Testis (tissue), 3 donors: ENCODE measurements around the gene RBKS. TPM values are rescaled to one million over a fixed set of nuclear protein-coding genes. Genes with fewer than 3 reads are reported as not detected.

Experiments used
- DNase-seq: peaks from one replicate; pipeline ENCODE4 v3.0.0-alpha.2; 2019
- H3K27ac ChIP-seq, 2 donors: fragments of 200-600 bp; sonication (generic); one replicate each; pipeline ENCODE4 v1.5.1; 2019
- H3K27me3 ChIP-seq: fragments of 200-600 bp; sonication (generic); one replicate; pipeline ENCODE4 v1.5.1; 2019
- H3K36me3 ChIP-seq: fragments of 200-600 bp; sonication (generic); one replicate; pipeline ENCODE4 v1.5.1; 2017; ENCODE audit warnings: low read depth; ENCODE audit errors: missing control alignments
- H3K4me1 ChIP-seq: fragments of 200-600 bp; sonication (generic); one replicate; pipeline ENCODE4 v1.5.1; 2019
- H3K4me3 ChIP-seq, 2 donors: fragments of 200-600 bp; sonication (generic); one replicate each; pipeline ENCODE4 v1.5.1; 2017 to 2019
- H3K9me3 ChIP-seq: fragments of 200-600 bp; sonication (generic); one replicate; pipeline ENCODE4 v1.5.1; 2017
- POLR2A ChIP-seq: fragments of 450-650 bp; IDR thresholded peaks from one replicate; pipeline ENCODE4 v1.6.1; 2017; ENCODE audit warnings: antibody characterized with exemption, mild to moderate bottlenecking, moderate library complexity
- WGBS, 2 donors: methylation state at CpG; one replicate each; pipeline ENCODE4 v1.1.5; 2018; 5-methylcytosine and 5-hydroxymethylcytosine counted together
- intact Hi-C: fragments of 100-400 bp; cut with DNase I; formaldehyde crosslinking; loops from one replicate; pipeline ENCODE4 v1.15.1; 2023; ENCODE audit warnings: low total_unique reads
- polyA plus RNA-seq: library from polyadenylated mRNA; stranded (reverse); fragments of 350-450 nt; fragmentation: Illumina TruSeq; extraction: RNeasy Lipid Tissue Mini Kit (QIAGEN cat#74804); gene quantifications from one replicate; pipeline ENCODE4 v1.2.3, GENCODE V29; 2014; ENCODE audit warnings: low read depth, low replicate concordance; ENCODE audit not compliant: insufficient read depth
- total RNA-seq, 2 donors: library from RNA; depleted of rRNA; stranded (reverse); fragments of >200 nt; gene quantifications; one replicate each; pipeline ENCODE4 v1.2.3, GENCODE V29; 2016
- TF ChIP-seq, protein P1 (sequence below), 3 experiments: fragments of 450-650 bp in 2 of 3; fragments of 200-600 bp in 1 of 3; sonication (generic) in 1 of 3; IDR thresholded peaks; one replicate each; pipeline ENCODE4 v1.5.1; 2016 to 2019; ENCODE audit warnings: antibody characterized with exemption in 3 of 3, mild to moderate bottlenecking in 2 of 3, moderate library complexity in 1 of 3

RBKS gene
- total and polyA plus RNA-seq, 3 donors from 2014 or later = 6.1 to 18.4 (median 6.3) TPM

- H3K27ac ChIP-seq = no peak overlapping the region
- 92 to 93% methylated on average over 3 of the region's 3 CpGs for WGBS, 2 donors
These were observed 127.0 kb downstream of the RBKS start for GRCh38 chr2:27762951-27763906.

DNA sequence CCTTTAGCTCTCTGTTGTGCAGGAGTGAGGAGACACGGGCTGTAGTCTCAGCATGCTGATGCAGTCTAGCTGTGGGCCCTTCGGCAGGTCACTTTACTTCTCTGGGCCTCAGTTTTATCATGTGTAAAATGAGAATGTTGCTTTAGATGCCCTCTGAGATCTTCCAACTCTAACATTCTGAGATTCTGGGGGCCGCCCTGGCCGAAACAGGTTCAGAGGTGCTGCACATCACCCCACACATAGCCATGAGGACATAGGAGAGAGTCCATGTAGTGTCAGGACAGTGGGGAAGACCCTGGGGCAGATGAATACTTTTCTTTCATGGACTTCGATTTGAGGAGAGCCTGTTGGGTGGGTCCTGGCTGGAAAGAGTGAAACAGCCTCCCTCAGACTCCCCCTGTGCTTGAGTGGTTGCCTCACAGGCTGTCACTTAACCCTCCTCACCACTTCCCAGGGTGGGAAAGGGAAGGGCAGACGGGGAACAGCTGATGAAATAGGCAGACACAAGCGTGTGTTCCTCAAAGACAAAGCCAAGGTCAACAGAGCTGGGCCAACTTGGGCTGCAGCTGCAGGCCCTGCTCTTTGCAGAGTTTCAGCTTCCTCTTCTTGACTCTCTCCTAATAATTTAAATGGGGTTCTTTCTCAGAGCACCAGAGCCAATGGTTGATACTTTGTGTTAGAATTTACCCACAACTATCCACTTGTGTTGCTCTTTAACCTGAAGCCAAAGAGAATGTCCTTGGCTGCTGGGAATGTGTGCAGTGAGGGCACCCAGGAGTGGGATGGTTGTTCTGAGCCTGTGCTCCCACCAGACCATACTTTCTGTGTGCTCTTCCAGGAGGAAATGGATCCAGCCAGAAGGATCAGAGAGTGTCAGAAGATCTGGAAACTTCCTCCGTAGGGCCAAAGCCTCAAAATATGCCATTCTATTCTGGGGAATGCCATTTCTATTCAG is 133.4 kb downstream of the RBKS start:
- no peak for TF ChIP-seq POLR2A
- TF ChIP-seq, protein P1, sequence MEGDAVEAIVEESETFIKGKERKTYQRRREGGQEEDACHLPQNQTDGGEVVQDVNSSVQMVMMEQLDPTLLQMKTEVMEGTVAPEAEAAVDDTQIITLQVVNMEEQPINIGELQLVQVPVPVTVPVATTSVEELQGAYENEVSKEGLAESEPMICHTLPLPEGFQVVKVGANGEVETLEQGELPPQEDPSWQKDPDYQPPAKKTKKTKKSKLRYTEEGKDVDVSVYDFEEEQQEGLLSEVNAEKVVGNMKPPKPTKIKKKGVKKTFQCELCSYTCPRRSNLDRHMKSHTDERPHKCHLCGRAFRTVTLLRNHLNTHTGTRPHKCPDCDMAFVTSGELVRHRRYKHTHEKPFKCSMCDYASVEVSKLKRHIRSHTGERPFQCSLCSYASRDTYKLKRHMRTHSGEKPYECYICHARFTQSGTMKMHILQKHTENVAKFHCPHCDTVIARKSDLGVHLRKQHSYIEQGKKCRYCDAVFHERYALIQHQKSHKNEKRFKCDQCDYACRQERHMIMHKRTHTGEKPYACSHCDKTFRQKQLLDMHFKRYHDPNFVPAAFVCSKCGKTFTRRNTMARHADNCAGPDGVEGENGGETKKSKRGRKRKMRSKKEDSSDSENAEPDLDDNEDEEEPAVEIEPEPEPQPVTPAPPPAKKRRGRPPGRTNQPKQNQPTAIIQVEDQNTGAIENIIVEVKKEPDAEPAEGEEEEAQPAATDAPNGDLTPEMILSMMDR (IDR thresholded peaks at IDR 0.05) = no peak
- peak; percentile 60 for DNase-seq
- 62 to 66% methylated on average over 8 of the region's 8 CpGs for WGBS, 2 donors
- H3K4me1 ChIP-seq = peaks cover 11% of the 10 kb centered on the region
- H3K36me3 ChIP-seq = no peaks in the 10 kb centered on the region
- peak overlapping the region in 1 of 2 donors; percentile 61 for H3K27ac ChIP-seq
- no peak overlapping the region for H3K4me3 ChIP-seq
- H3K9me3 ChIP-seq = no peaks in the 10 kb centered on the region
- no peaks in the 10 kb centered on the region for H3K27me3 ChIP-seq
- intact Hi-C loops = no loop called here

More at GRCh38 chr2:27762951-27763906, 127.0 kb downstream of the RBKS start:
- Histone ChIP-seq H3K9me3 (no peaks in the 10 kb centered on the region), H3K4me1 (peaks cover 6% of the 10 kb centered on the region), H3K36me3 (no peaks in the 10 kb centered on the region), H3K27me3 (no peaks in the 10 kb centered on the region), H3K4me3 (no peak overlapping the region)
- intact Hi-C loops = no loop called here
- no peak for DNase-seq
- TF ChIP-seq, protein P1 (IDR thresholded peaks at IDR 0.05) = no peak
- no peak for TF ChIP-seq POLR2A

- intact Hi-C loops = no loop called here
- no peak for DNase-seq
- H3K27me3 ChIP-seq = no peaks in the 10 kb centered on the region
- TF ChIP-seq, protein P1 (IDR thresholded peaks at IDR 0.05) = no peak
- no peak for TF ChIP-seq POLR2A
- H3K4me1 ChIP-seq = peaks cover 11% of the 10 kb centered on the region
- WGBS, 2 donors = 75 to 94% methylated on average over 2 to 3 of the region's 3 CpGs
- no peak overlapping the region for H3K4me3 ChIP-seq
- peak overlapping the region in 1 of 2 donors; percentile 54 for H3K27ac ChIP-seq
- H3K36me3 ChIP-seq = no peaks in the 10 kb centered on the region
- H3K9me3 ChIP-seq = no peaks in the 10 kb centered on the region
These were observed 134.1 kb downstream of the RBKS start for GRCh38 chr2:27756091-27756490.

DNA sequence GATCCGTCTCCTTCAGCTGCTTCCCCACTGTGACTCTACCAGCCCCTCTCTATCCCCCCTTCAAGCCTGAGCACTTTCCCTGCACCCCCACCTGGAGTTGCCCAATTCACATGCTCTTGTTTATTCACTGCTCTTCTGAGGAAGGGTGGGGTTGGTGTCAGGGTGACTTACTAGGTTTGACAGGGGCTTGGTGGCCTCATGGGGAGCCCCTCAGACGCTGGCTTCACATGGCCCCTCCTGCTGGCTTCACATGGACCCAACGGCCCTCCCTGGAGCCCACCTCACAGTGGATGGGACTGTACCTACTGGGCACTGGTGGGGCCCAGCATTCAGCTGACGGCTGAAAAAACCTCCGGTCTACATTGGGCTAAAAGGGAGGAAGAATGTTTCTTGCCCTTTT is 135.4 kb downstream of the RBKS start:
- Histone ChIP-seq H3K9me3 (no peaks in the 10 kb centered on the region), H3K27ac (no peak overlapping the region), H3K4me1 (peaks cover 11% of the 10 kb centered on the region), H3K4me3 (no peak overlapping the region), H3K27me3 (no peaks in the 10 kb centered on the region), H3K36me3 (no peaks in the 10 kb centered on the region)
- intact Hi-C loops = no loop called here
- 90 to 94% methylated on average over 5 of the region's 5 CpGs for WGBS, 2 donors
- TF ChIP-seq, protein P1 (IDR thresholded peaks at IDR 0.05) = no peak
- no peak for TF ChIP-seq POLR2A
- no peak for DNase-seq
